Fibroblast of skin of right quadriceps (primary cell): Measurements from ENCODE around the gene SCN8A.

Experiments used
- DNase-seq: peaks from one replicate; pipeline ENCODE4 v3.0.0-alpha.2; 2013

SCN8A gene

DNA sequence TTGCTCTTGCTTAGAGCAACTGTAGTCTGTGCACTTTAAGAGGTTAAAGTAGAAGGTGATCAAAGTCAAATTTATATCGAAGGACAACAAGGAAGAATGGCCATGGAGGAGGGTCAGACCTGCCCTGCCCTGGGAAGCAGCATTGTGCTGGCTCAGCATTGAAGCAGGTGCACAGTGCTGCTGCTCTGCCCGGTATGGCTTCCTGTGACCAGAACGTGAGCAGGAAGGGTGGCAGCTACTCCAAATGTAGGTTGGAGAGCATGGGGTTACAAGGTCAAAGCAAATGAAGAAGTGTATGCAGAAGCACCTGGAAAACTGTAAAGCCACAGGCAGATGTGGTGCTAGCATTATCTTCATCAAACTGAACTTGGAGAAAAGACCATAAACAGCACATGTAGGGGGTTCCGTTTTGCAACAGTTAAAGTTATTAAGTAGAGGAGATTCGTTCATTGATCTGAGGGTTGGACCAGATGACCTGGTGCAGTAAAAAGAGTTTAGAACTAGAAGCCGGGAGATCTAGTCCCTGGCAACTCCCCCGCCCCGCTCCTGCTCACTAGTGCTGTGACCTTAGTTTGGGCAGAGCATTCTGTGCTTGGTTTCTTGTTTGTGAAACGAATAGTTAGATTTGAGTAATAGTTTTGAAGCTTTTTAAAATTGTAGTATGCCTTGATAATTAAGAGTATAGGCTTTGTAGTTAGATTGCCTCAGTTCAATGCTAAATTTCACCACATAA is 84.2 kb downstream of the SCN8A start:
- DNase-seq: no peak

DNA sequence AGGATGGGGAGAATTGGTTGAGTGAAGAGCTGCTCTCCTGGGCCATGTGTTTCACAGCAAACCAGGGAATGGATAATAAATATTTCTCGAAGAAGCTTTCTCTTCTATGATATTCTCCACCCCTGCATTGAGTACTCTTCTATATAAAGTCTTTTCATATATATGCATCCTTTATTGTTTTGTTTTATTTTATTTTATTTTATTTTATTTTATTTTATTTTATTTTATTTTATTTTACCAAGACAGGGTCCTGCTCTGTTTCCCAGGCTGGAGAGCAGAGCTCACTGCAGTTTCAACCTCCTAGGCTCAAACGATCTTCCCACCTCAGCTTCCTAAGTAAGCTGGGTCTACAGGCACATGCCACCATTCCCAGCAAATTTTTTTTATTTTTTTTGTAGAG is 85.8 kb downstream of the SCN8A start:
- DNase-seq: no peak

DNA sequence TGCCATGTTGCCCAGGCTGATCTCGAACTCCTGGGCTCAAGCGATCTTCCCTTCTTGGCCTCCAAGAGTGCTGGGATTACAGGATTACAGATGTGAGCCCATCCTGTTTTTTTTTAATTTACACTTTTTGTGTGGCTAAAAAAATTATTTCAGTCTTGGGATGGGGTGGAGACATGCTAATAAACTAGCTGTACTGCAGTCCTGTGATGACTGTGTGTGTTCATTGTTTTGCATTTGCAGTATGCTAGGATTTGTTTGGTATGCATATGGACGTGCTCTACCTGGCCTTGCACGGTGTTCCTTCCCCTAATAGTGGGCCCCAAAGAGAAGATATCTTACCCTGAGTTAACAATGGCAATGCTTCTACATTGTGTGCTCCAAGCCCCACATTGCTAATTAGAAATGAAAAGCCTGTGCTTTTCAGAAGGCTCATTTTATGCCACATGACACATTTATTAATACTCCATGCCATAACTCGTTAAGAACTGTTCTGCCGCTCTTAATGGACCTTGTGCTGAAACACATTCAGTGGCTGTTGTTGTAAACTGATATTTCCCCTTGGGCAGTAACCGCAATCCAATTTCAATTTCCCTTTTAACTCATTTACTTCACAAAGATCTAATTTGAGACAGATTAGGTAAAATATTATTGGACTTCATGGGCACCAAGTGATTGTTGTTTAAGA is 86.4 kb downstream of the SCN8A start:
- DNase-seq: no peak

DNA sequence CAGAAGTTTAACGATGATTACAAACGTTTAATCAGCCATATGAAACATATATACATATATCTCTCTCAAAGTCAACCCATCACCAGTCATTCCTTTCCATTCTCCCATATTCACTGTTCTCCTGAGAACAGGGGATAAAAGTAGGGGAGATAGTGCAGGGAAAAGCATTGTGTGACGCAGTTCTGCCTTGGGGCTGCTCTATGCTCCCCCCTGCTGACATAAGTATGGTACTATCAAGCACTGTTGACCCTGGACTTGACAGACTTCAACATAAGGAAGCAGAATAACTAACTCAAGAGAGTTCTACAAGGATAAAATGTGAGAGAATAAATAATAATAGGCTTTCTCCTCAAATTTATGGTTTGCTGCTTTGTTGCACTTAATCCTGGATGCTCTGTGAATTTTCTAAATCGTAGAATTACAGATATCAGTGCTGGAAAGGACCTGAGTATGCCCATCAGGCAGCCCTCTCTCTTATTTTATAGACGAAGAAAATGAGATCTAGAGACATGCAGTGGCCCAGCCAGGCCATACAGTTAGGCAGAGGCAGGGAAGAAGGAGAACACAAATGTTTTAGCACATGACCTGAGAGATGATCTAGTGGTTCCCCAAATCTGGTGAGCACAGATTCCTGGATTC is 87.2 kb downstream of the SCN8A start:
- peak; percentile 57 for DNase-seq

DNA sequence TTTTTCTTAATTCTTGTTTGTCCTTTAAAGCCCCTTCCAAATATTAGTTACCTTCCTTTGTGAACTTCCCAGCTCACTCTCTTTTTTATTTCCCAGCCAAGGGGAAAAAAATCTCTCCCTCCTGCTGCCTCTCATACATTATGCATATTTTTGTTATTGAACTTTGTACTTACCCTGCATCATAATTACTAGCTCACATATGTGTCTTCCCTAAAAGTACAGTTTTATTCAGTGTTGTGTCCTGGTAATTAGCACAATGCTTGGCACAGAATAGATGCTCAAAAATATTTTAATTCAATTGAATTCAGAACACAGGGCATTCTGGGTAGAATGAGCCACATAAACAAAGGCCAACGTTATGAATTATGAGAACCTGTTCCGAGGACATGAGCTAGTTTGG is 91.9 kb downstream of the SCN8A start:
- no peak for DNase-seq

DNA sequence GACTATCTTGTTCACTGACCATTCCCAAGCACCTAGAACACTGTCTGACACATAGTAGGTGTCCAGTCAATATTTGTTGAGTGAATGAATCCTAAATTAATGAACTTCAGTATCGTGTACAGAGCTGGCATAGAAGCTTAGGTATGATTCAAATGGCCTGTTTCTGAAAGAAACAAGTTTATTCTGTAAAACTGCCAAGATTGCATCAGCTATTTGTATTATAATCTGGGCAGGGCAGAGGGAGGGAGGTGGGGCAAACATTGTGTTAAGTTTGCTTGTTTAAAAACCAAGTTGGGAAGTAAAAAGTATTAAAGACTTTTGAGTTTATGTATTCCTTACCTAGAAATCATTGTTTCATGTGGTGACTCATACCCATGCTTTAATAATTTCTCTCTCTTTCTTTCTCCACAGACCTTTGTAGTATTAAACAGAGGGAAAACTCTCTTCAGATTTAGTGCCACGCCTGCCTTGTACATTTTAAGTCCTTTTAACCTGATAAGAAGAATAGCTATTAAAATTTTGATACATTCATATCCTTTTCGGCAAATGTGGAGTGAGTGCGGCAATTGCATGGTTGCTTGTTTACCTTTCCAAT is 92.8 kb downstream of the SCN8A start:
- peak; percentile 71 for DNase-seq

DNA sequence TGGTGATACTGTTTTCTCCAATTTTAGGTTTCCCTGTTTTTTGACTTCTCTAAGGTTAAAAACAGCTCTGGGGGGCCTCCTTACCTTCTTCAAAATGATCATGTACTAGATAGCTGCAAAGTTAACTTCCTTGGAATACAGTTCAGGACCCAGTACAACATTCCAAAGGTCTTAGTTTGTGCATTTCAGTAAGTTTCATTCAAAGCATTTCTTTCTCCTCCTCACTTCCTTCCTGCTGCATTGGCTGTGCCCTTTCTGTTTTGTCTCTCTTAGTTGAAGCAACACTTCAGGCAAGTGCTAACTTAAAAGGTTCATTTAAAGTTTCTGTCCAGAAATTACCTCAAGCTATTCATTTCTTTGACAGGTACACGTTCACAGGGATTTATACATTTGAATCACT is 95.7 kb downstream of the SCN8A start:
- DNase-seq: peak; percentile 70

DNA sequence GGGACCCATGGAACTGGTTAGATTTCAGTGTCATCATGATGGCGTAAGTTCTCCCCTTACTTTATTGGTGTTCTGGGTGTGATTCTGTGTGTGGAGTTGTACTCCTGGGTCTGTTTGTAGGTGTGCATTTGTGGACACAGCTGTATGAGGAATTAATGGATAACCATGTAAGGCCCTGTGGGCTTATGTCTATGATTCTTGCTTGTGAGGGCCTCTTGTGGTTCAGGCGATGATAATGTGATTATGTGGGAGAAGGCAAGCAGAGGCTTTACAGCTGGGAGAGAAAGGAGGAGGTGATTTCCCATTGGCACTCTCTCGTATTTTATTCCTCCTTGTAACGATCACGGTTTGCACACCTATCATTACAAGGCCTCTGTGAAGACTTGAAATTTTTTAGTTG is 96.1 kb downstream of the SCN8A start:
- no peak for DNase-seq

DNA sequence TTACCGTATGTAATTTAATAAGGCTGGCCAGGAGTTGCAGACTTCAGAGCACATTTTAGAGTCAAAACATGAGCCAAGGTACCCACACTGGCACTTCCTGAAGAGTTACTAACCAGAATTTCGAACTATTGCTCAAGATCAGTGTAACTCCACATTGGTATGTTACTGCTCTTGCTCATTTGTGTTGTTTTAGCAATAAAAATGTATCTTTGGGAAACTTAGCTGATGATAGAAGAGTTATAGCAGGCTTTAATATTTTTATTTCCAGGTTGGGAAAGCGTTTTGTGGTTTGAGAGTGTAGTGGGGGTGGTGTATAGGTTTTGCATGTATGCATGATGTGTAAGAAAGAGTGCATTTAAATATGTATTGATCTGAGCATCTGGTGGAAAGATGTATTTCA is 96.6 kb downstream of the SCN8A start:
- DNase-seq: peak; percentile 94

DNA sequence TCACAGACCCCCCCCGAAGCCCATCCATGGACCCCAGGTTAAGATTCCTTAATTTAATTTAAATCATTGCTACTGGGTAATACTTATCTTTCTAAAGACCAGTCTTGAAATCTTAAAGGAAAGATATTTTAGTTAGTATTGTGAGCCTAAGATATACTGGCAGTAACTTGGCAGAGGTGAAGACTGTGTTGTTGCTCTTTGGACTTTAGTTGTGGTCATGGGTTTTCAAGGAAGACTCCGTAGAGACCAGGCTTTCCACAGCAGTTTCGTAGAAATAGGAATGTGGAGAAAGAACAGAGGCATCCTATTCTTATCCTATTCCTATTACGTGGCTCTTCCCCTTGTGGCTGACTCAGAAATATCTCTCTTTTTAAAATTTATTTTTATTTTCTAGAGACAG is 99.0 kb downstream of the SCN8A start:
- DNase-seq: no peak

DNA sequence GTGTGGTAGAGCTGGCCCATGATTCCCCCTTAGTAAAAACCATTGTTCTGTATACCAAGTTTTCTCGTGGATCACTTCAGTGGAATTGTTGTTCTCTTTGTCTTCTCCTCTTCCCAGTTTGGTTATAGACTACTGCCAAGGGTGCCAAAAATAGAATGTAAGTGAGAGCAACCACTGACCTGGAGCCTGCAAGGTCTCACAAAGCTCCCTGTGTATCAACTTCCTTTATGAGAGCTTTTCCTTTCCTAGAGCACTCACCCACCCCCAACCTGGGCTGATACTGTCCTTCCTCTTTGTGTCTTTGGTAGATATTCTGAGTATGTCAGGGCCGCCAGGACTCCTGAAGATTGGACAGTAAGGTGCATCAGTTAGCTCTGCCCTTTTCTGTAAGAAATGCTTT is 101.0 kb downstream of the SCN8A start:
- DNase-seq: no peak

DNA sequence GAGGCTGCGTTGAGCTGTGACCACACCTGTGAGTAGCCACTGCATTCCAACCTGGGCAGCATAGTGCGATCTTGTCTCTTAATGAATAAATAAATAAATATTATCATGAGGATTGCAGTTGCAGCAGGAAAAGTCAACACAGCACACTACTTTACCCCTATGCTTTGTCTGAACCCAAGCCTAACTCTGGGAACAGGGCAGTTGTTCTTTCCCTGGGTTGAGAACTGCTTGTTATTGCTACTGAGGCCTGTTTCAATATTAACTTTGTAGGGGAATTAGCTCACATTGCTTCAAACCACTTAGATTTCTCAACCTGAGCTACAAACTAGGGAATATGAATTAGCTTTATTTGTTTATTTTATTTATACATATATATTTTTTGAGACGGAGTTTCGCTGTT is 102.5 kb downstream of the SCN8A start:
- DNase-seq: no peak

DNA sequence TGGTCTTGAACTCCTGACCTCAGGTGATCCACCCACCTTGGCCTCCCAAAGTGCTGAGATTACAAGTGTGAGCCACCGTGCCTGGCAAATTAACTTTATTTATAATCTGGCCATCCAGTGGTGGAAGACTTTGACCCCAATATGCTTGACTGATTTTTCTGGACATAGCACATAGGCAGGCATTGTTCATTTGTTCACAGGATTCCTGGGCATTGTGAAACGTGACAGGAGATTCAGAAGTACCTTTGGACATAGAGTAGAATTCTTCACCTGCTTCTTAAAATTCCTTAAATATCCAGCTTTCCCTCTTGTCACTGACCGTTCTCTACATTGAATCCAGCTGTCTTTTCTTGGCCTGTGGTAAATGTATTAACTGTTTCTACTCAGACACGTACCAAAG is 103.1 kb downstream of the SCN8A start:
- no peak for DNase-seq

DNA sequence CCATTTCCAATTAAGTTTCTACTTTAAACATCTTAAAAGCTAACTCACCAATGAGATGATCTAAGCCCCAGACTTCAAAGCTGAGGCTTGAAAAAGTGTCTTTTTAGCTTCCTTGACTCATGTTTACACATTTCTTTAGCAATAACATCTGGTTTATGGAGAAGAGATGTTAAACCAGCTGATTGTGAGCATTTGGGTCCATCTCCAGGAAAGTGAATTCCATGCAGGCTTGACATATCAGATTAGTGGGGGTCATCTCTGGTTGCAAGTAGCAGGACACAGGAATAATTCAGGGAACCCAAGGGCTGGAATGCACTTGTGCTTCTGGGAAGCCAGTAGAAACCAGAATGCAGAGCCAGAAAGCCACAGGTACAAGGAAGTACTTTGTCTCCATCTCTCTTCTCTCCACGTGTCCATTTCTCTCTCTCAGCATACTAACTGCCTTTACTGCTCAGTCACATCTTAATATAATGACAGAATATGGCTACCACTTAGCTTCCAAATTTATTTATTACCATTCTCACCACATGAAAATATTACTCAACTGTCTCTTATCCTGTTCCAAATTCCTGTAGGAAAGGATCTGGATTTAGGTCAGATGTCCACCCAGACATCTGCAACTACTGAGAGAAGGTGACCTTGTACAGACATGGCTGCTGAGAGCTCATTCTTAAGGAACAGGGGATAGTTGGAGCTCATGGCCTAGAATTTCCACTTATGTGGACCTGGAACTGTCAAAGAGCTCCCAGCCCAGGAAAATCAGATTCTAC is 104.4 kb downstream of the SCN8A start:
- peak; percentile 6 for DNase-seq

DNA sequence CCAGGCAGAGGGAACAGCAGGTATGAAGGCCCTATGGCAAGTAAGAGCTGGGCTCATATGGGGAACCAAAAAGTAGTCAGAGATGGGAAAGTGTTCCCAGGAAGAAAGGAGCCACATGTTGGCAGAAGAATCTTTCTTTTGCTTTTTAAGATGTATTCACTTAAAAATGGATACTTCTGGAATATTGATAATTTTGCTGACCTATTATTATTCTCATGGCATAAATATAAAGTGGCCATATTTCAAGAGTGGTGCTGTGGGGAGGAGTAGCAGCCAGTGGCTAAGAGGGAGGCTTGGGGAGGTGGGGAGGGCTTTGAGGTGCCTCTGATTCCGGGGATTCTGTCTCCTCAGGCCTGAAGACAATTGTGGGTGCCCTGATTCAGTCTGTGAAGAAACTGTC is 108.2 kb downstream of the SCN8A start:
- DNase-seq: no peak

DNA sequence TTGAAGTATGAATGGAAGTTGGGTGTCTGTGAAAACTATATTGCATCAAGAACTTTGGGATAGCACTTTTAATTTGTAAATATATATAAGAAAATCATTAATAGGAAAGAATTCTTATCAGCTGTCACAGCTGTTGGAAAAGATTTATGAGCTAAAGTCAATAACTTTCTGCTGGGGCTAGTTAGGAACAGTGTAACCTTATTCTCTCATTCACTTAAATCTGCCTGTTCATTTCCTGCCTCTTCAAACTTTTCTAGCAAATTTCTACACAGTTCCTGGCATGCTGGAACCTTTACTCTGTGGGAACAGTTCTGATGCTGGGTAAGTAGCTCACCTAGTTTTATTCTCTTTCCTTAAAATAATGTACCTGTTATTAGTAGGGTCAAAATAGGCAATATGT is 109.9 kb downstream of the SCN8A start:
- no peak for DNase-seq

DNA sequence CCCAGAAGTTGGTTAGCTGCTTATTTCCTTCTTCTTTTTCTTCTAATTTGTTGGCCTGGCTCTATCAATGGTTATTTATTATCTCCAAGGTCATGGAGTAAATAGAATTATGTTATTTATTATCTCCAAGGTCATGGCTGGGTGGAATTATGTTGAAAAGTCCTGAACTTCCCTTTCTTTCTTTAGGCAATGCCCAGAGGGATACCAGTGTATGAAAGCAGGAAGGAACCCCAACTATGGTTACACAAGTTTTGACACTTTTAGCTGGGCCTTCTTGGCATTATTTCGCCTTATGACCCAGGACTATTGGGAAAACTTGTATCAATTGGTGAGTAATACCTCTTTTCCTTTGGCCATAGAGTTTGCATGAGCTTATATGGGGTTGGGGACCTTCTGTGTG is 111.6 kb downstream of the SCN8A start:
- DNase-seq: no peak

DNA sequence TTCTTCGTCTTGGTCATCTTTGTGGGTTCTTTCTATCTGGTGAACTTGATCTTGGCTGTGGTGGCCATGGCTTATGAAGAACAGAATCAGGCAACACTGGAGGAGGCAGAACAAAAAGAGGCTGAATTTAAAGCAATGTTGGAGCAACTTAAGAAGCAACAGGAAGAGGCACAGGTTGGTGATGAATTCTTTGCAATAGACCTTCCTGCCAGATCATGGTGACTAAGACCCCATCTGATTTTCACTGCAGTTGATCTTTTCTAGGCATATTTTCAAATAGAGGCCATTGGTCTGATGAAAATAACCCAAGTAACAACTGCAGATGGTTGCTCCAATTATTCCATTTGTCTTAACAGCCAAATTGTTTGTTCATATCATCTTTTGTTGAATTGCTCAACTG is 114.4 kb downstream of the SCN8A start:
- DNase-seq: no peak

DNA sequence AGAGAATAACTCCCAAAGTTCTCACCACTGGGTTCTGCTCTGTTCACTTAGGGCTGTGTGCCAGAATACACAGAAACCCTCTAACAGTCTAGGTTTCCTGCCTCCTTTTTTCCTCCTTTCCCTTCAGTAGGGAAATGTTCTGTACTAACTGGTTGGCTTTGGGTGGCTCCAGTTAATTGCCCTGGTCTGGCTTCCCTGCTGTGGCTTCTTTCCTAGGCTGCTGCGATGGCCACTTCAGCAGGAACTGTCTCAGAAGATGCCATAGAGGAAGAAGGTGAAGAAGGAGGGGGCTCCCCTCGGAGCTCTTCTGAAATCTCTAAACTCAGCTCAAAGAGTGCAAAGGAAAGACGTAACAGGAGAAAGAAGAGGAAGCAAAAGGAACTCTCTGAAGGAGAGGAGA is 115.2 kb downstream of the SCN8A start:
- no peak for DNase-seq

DNA sequence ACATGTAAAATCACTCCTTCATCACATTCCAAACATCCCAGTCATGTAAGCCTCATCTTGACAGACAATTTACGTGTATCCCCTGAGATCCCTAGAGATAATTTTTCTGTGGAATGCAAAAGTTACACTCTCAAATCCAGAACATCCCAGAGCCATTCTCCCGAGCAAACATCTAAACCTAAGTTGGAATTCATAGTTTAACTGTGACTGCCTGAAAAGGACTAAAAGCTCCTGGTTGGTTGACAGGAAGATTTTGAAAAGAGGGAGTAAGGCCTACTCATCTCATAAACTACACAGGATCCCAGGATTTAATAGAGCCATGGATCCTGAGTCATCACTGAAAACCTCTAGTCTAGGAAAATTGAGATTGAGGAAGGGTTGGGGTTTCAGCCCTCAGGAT is 123.6 kb downstream of the SCN8A start:
- peak; percentile 89 for DNase-seq

DNA sequence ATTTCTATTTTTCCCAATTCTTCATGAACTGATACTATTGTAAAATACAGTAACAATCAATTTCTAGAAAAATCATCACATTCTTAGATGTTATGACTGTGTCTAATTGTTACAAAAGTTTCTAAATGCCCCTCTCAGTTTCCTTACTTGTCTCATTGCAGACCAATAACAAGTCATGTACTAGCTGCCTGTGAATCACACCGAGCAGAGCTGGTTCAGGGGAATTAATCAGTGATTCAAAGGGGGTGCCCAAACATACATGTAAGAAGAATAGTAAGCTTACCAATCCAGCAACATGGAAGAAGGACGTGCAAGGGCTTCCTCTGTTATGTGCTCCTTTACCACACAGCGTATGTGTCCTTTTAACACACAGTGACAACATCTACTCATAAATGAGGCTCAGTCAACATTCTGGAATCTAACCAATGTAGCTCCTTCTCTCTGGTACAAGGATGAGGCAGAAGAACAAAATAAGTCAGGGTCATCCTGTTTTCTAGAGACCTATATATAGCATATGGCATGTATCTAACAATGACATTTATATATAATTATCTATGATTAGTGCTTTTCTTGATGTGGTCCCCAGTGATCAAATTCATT is 126.4 kb downstream of the SCN8A start:
- DNase-seq: no peak

DNA sequence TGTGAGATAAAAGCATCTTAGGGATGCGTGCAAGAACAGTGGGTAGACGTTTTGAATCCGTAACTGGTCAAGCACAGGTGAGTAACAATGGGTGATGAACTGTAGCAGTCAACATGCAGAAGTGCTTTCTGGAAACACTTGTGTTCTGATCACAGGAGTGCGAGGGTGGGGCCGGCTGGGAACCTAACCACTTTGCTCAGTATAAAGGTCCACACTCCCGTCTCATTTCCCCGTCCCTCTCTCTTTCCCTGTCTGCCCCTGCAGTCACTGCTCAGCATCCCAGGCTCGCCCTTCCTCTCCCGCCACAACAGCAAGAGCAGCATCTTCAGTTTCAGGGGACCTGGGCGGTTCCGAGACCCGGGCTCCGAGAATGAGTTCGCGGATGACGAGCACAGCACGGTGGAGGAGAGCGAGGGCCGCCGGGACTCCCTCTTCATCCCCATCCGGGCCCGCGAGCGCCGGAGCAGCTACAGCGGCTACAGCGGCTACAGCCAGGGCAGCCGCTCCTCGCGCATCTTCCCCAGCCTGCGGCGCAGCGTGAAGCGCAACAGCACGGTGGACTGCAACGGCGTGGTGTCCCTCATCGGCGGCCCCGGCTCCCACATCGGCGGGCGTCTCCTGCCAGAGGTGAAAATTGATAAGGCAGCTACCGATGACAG is 130.4 kb downstream of the SCN8A start:
- DNase-seq: no peak
